IMR-90 (cell line): Measurements from ENCODE around the gene MRTO4. TPM values are rescaled to one million over a fixed set of nuclear protein-coding genes. Genes with fewer than 3 reads are reported as not detected.

Experiments used
- ATAC-seq: fragments of 200-7000 bp; cut with Tn5 transposase; 2 replicates; pipeline ENCODE4 v1.9.1; 2020; ENCODE audit warnings: low read depth, mild to moderate bottlenecking, moderate library complexity
- BruUV-seq: library from RNA; stranded (reverse); fragments of 400-500 nt; replicated peaks from 2 replicates; lab custom pipeline; 2021; lab: Mats Ljungman, UMichigan
- CTCF ChIA-PET: fragments of 300-600 bp; formaldehyde crosslinking; extraction: SDS; loops from one replicate; lab custom pipeline; 2021; ENCODE audit warnings: antibody characterized with exemption; lab: Yijun Ruan, JAX
- POLR2A ChIA-PET: fragments of 300-600 bp; sonication (Branson Sonifier 250); formaldehyde crosslinking; loops from one replicate; lab custom pipeline; 2022; ENCODE audit warnings: antibody characterized with exemption; ENCODE audit not compliant: unreplicated experiment; lab: Charles Lee
- DNase-seq: peaks from one replicate; pipeline ENCODE4 v3.0.0; 2013
- H2AFZ ChIP-seq: replicated peaks from 2 replicates; pipeline ENCODE3; 2013; ENCODE audit warnings: low read length, mild to moderate bottlenecking; ENCODE audit not compliant: poor library complexity
- H2AK5ac ChIP-seq: 2 replicates; pipeline ENCODE4 v1.6.1; 2013; ENCODE audit warnings: low read depth, low read length, inconsistent platforms
- H2AK9ac ChIP-seq: replicated peaks from 2 replicates; pipeline ENCODE3; 2013; ENCODE audit warnings: mild to moderate bottlenecking, low read depth, low read length, moderate library complexity; ENCODE audit not compliant: poor library complexity
- H2BK120ac ChIP-seq: 2 replicates; pipeline ENCODE4 v1.6.1; 2013; ENCODE audit warnings: low read depth, low read length, inconsistent platforms
- H2BK15ac ChIP-seq: 3 replicates; pipeline ENCODE4 v1.6.1; 2013; ENCODE audit warnings: low read depth, low read length, inconsistent platforms
- H2BK20ac ChIP-seq: 2 replicates; pipeline ENCODE4 v1.6.1; 2013; ENCODE audit warnings: low read depth, mild to moderate bottlenecking, inconsistent platforms, low read length, moderate library complexity
- H2BK5ac ChIP-seq: 2 replicates; pipeline ENCODE4 v1.6.1; 2013; ENCODE audit warnings: mild to moderate bottlenecking, low read depth, low read length, inconsistent platforms; ENCODE audit not compliant: poor library complexity, severe bottlenecking
- H3K14ac ChIP-seq: replicated peaks from 2 replicates; pipeline ENCODE4 v1.6.1; 2013; ENCODE audit warnings: low read depth, low read length, inconsistent platforms
- H3K18ac ChIP-seq: 2 replicates; pipeline ENCODE4 v1.6.1; 2013; ENCODE audit warnings: low read depth, low read length, control low read depth
- H3K23ac ChIP-seq: 2 replicates; pipeline ENCODE4 v1.6.1; 2013; ENCODE audit warnings: low read depth, low read length, inconsistent platforms
- H3K27ac ChIP-seq: 2 replicates; pipeline ENCODE4 v1.5.1; 2013; ENCODE audit warnings: mild to moderate bottlenecking, control low read depth, low read length; ENCODE audit not compliant: insufficient read depth
- H3K27me3 ChIP-seq: 2 replicates; pipeline ENCODE4 v1.6.1; 2013; ENCODE audit warnings: low read length; ENCODE audit not compliant: control insufficient read depth, insufficient read depth
- H3K36me3 ChIP-seq: 2 replicates; pipeline ENCODE4 v1.6.1; 2013; ENCODE audit warnings: low read length, mixed read lengths; ENCODE audit not compliant: control insufficient read depth, insufficient read depth
- H3K4ac ChIP-seq: 2 replicates; pipeline ENCODE4 v1.6.1; 2013; ENCODE audit warnings: low read depth, low read length, inconsistent platforms
- H3K4me1 ChIP-seq: 2 replicates; pipeline ENCODE4 v1.6.1; 2013; ENCODE audit warnings: low read length, mixed read lengths; ENCODE audit not compliant: control insufficient read depth, insufficient read depth
- H3K4me2 ChIP-seq: 2 replicates; pipeline ENCODE4 v1.6.1; 2013; ENCODE audit warnings: low read depth, mild to moderate bottlenecking, control low read depth, low read length, moderate library complexity
- H3K4me3 ChIP-seq: 2 replicates; pipeline ENCODE4 v1.5.1; 2013; ENCODE audit warnings: low read depth, mild to moderate bottlenecking, control low read depth, low read length, moderate library complexity; ENCODE audit not compliant: insufficient read depth
- H3K56ac ChIP-seq: 2 replicates; pipeline ENCODE4 v1.6.1; 2013; ENCODE audit warnings: low read length, inconsistent platforms; ENCODE audit not compliant: insufficient read depth; ENCODE audit errors: extremely low read depth
- H3K79me1 ChIP-seq, 2 experiments: 2 replicates each; pipeline ENCODE4 v1.6.1; 2013; ENCODE audit warnings: low read length in 2 of 2, inconsistent platforms in 1 of 2, low read depth in 1 of 2
- H3K9ac ChIP-seq: 2 replicates; pipeline ENCODE4 v1.6.1; 2013; ENCODE audit warnings: low read depth, low read length, control low read depth
- H3K9me1 ChIP-seq: 2 replicates; pipeline ENCODE4 v1.6.1; 2013; ENCODE audit warnings: low read length, inconsistent platforms; ENCODE audit not compliant: insufficient read depth
- H3K9me3 ChIP-seq: 2 replicates; pipeline ENCODE4 v1.6.1; 2013; ENCODE audit warnings: low read length; ENCODE audit not compliant: control insufficient read depth, insufficient read depth
- H4K20me1 ChIP-seq: 2 replicates; pipeline ENCODE4 v1.6.1; 2013; ENCODE audit warnings: low read length, inconsistent platforms; ENCODE audit not compliant: insufficient read depth
- H4K5ac ChIP-seq: 2 replicates; pipeline ENCODE4 v1.6.1; 2013; ENCODE audit warnings: mild to moderate bottlenecking, low read depth, low read length, control low read depth
- H4K8ac ChIP-seq, 2 experiments: 2 replicates each; pipeline ENCODE4 v1.6.1; 2013; ENCODE audit warnings: low read depth in 2 of 2, low read length in 2 of 2, control low read depth in 1 of 2, inconsistent platforms in 1 of 2
- H4K91ac ChIP-seq: 2 replicates; pipeline ENCODE4 v1.6.1; 2013; ENCODE audit warnings: low read depth, low read length, inconsistent platforms; ENCODE audit not compliant: insufficient read depth
- BHLHE40 ChIP-seq: fragments of 150-350 bp; IDR thresholded peaks from 2 replicates; pipeline ENCODE4 v1.6.1; 2016; ENCODE audit warnings: mild to moderate bottlenecking, low read depth, low read length
- CEBPB ChIP-seq: IDR thresholded peaks from 2 replicates; pipeline ENCODE4 v1.6.1; 2012; ENCODE audit warnings: low read depth, low read length, improper control_type of control experiment
- CHD1 ChIP-seq: IDR thresholded peaks from 2 replicates; pipeline ENCODE4 v1.6.1; 2012; ENCODE audit warnings: low read depth, low read length, improper control_type of control experiment
- CTCF ChIP-seq: conservative IDR thresholded peaks from 2 replicates; pipeline ENCODE4 v1.5.1; 2012; ENCODE audit warnings: mild to moderate bottlenecking, low read depth, low read length, improper control_type of control experiment
- ELK1 ChIP-seq: fragments of 150-350 bp; IDR thresholded peaks from 2 replicates; pipeline ENCODE4 v1.6.1; 2016; ENCODE audit warnings: low read depth, mild to moderate bottlenecking, low read length, moderate library complexity, borderline replicate concordance
- FOS ChIP-seq: fragments of 150-350 bp; IDR thresholded peaks from 2 replicates; pipeline ENCODE4 v1.6.1; 2016; ENCODE audit warnings: low read depth, low read length
- MAFK ChIP-seq: IDR thresholded peaks from 2 replicates; pipeline ENCODE4 v1.6.1; 2012; ENCODE audit warnings: low read depth, low read length, improper control_type of control experiment
- MXI1 ChIP-seq: IDR thresholded peaks from 2 replicates; pipeline ENCODE4 v1.6.1; 2012; ENCODE audit warnings: low read depth, mild to moderate bottlenecking, low read length, moderate library complexity, borderline replicate concordance
- NFE2L2 ChIP-seq: fragments of 150-350 bp; IDR thresholded peaks from 2 replicates; pipeline ENCODE4 v1.6.1; 2016; ENCODE audit warnings: low read depth, mild to moderate bottlenecking, low read length
- RFX5 ChIP-seq: IDR thresholded peaks from 2 replicates; pipeline ENCODE4 v1.8.0; 2012; ENCODE audit warnings: low read depth, mild to moderate bottlenecking, low read length, moderate library complexity
- SMC3 ChIP-seq: fragments of 150-350 bp; IDR thresholded peaks from 2 replicates; pipeline ENCODE4 v1.6.1; 2016; ENCODE audit warnings: low read depth, mild to moderate bottlenecking, antibody characterized with exemption, low read length, moderate library complexity
- WGBS, 2 experiments: methylation state at CpG; one replicate each; pipeline versions ENCODE4 v1.1.5 to v1.1.7; 2013; ENCODE audit warnings: missing lambda C conversion rate in 2 of 2; ENCODE audit not compliant: insufficient read length in 1 of 2; ENCODE audit errors: extremely low coverage in 2 of 2; 5-methylcytosine and 5-hydroxymethylcytosine counted together
- dilution Hi-C: fragments of 300-500 bp; cut with HindIII; formaldehyde crosslinking; loops from one replicate; pipeline ENCODE4 v1.14.3; 2018; ENCODE audit warnings: low sequenced_read_pairs; ENCODE audit not compliant: unreplicated experiment
- in situ Hi-C: fragments of 300-500 bp; cut with MboI; formaldehyde crosslinking; loops from 3 replicates; pipeline ENCODE4 v1.14.3; 2019; ENCODE audit warnings: low sequenced_read_pairs, inconsistent platforms, mixed read lengths
- intact Hi-C: fragments of 100-400 bp; cut with micrococcal nuclease; formaldehyde crosslinking; loops from 2 replicates; pipeline ENCODE4 v1.10.0; 2022
- polyA plus RNA-seq, 3 experiments: library from polyadenylated mRNA; depleted of rRNA; stranded (reverse); fragments of >200 nt; gene quantifications; 2 replicates each; pipeline ENCODE4 v1.2.3, GENCODE V29; 2012; ENCODE audit warnings: low replicate concordance in 1 of 3
- total RNA-seq: library from RNA; depleted of rRNA; stranded (reverse); fragments of >200 nt; gene quantifications from 2 replicates; pipeline ENCODE4 v1.2.3, GENCODE V29; 2012

The MRTO4 gene
- total and polyA plus RNA-seq, 2 of the 4 experiments (the other 2 are of a cell fraction): 48.0 to 58.1 TPM

- TF ChIP-seq CTCF (no peak), FOS (no peak), RFX5 (no peak), NFE2L2 (no peak)
These were observed 10.4 kb downstream of the MRTO4 start (continued) for GRCh38 chr1:19262047-19262446.

GRCh38 chr1:19262744-19263143, 11.1 kb downstream of the MRTO4 start:
- Histone ChIP-seq H3K18ac (no peak overlapping the region), H2BK15ac (no peak overlapping the region), H3K14ac (no peak overlapping the region), H2AK9ac (no peak overlapping the region), H3K23ac (no peak overlapping the region), H4K20me1 (peaks cover 11% of the 10 kb centered on the region; the same call in 1 of the 2 replicates), H3K4ac (no peak overlapping the region), H3K56ac (no peak overlapping the region), H2AK5ac (no peak overlapping the region), H2BK20ac (no peak overlapping the region), H4K8ac (no peak overlapping the region), H4K5ac (no peak overlapping the region), H2BK120ac (no peak overlapping the region), H3K4me3 (no peak overlapping the region), H2BK5ac (no peak overlapping the region), H3K9me3 (no peaks in the 10 kb centered on the region), H3K9ac (no peak overlapping the region), H3K4me2 (no peak overlapping the region), H3K9me1 (0 out of 2 replicates have a peak, but pooled peaks cover 10% of the 10 kb centered on the region), H3K4me1 (peaks cover 3% of the 10 kb centered on the region; the same call in 1 of the 2 replicates), H3K79me1 (0 out of 4 replicates have a peak, but pooled peaks cover 0 to 4% of the 10 kb centered on the region in 2 experiments), H3K27me3 (no peaks in the 10 kb centered on the region), H3K36me3 (peaks cover 19% of the 10 kb centered on the region), H2AFZ (no peak overlapping the region), H3K27ac (no peak overlapping the region), H4K91ac (no peak overlapping the region)
- CTCF ChIA-PET: no interaction called here
- POLR2A ChIA-PET: no interaction called here
- no peak for TF ChIP-seq SMC3
- no peak for TF ChIP-seq RFX5
- TF ChIP-seq BHLHE40: no peak
- no peak for TF ChIP-seq MXI1
- no peak for TF ChIP-seq CEBPB
- no peak for TF ChIP-seq MAFK
- TF ChIP-seq CHD1: no peak
- no peak for TF ChIP-seq ELK1
- no peak for TF ChIP-seq NFE2L2
- in situ Hi-C loops (no loop called here), dilution Hi-C loops (no loop called here), intact Hi-C loops (no loop called here)
- no TSS peak for BruUV-seq
- WGBS, 2 experiments: 100% methylated on average over 2 of the region's 5 CpGs; no CpG with 5 or more reads in 1 of the 2 experiments
- ATAC-seq (no peak), DNase-seq (no peak)
